GM20000 (cell line): ENCODE measurements around the gene PDX1.
A peak's percentile ranks its signal among the peaks of the same experiment; 100 is the strongest.

Experiments used
- DNase-seq: peaks from one replicate; pipeline ENCODE4 v3.0.0; 2012; ENCODE audit warnings: low spot score
- TF ChIP-seq, protein P1 (sequence below): IDR thresholded peaks from 2 replicates; pipeline ENCODE4 v1.5.1; 2012; ENCODE audit warnings: mild to moderate bottlenecking, control low read depth; ENCODE audit errors: extremely low read depth, missing control alignments

The PDX1 gene

DNA sequence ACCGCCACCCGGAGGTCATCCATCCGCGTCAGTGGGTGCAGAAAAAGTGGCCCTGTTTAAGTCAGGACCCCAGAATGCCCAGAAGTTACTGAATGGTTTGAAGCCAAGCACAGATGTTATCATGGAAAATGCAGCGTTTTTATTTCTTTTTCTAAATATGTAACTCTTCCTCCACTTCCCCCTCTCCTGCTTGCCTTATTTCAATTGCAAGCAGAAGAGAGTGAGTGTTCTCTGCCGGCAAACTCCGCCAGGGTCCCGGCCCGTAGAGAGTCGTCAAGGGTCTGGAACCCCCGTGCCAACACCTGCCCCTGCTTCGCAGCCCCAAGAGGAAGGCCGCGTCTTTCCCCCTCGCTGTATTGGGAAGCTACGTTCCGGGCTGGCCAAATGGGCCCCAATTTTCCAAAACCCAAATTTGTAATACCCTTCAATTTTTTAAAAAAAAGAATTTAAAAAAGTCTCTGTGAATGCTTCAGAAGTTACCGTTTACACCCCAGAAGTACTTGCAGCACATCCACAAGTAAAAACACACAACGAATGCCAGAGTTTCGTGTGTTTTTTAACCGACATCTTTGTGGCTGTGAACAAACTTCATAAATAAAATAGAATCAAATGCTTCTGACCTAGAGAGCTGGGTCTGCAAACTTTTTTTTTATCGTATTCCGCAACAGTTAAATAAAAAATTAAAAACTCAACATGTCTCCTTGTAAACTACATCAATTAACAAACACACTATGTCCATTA, 712 bp upstream of the PDX1 start:
- no peak for DNase-seq
- TF ChIP-seq, protein P1, sequence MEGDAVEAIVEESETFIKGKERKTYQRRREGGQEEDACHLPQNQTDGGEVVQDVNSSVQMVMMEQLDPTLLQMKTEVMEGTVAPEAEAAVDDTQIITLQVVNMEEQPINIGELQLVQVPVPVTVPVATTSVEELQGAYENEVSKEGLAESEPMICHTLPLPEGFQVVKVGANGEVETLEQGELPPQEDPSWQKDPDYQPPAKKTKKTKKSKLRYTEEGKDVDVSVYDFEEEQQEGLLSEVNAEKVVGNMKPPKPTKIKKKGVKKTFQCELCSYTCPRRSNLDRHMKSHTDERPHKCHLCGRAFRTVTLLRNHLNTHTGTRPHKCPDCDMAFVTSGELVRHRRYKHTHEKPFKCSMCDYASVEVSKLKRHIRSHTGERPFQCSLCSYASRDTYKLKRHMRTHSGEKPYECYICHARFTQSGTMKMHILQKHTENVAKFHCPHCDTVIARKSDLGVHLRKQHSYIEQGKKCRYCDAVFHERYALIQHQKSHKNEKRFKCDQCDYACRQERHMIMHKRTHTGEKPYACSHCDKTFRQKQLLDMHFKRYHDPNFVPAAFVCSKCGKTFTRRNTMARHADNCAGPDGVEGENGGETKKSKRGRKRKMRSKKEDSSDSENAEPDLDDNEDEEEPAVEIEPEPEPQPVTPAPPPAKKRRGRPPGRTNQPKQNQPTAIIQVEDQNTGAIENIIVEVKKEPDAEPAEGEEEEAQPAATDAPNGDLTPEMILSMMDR = no peak

DNA sequence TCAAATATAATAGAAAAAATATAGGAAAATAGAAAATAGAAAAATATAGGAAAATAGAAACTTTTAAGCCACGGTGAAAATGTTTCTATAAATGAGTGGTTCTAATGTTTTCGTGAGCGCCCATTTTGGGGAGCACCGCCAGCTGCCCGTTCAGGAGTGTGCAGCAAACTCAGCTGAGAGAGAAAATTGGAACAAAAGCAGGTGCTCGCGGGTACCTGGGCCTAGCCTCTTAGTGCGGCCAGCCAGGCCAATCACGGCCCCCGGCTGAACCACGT, 204 bp upstream of the PDX1 start:
- peak; percentile 82 for DNase-seq

DNA sequence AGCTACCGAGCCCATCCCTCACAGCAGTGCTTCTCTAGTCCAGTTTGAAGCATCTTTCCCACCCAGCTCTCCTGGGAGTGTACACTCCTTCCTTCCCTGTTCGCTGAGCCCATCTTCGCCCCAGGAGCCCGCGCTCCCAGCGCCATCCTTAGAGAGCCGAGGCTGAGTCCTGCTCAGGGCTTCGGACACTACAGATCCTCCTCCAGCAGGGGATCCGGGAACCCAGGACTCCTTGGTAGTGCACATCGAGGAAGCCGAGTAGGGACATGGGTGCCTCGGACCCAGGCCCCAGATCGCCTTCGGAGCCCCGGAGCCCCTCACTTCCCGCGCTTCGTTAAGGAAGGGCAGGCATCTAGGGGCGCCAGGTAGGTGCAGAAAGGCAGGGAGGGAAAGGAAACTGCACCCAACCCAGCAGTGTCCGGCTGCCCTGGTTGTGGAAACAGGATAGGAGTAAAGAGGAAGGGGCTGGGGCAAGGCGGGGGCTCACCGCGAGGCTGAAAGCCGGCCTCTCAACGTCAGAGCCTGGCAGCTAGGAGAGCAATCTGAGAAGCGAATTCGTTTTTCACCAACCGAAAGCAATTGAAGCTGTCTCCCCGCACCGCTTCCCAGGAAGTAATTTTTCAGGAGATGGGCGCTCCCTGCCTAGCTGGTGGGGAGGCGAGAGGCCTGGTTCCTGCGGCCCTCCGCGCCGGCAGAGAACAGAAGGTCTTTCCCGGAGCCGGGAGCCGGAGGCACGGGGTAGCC, 1.0 kb downstream of the PDX1 start:
- TF ChIP-seq, protein P1 = no peak
- peak; percentile 46 for DNase-seq

More for the DNA sequence above, 204 bp upstream of the PDX1 start:
- TF ChIP-seq, protein P1 = no peak

DNA sequence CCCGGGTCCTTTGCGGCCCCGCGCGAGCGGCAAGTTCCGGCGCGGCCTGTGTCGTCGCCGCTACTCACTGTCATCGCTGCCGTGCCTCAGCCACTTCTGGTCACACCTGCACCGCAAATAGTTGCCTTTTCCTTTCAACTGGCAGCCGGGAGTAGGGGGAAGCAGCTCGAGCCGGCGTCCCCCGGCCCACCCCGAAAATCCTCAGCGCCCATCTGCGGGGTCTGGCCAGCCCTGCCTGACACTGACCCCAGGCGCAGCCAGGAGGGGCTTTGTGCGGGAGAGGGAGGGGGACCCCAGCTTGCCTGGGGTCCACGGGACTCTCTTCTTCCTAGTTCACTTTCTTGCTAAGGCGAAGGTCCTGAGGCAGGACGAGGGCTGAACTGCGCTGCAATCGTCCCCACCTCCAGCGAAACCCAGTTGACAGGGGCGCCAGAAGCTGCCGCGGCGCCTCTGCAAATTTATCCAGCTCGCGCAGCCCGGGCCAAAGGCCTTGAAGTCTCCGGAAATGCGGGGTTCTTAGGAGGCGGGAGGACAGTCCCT, 1.7 kb downstream of the PDX1 start:
- peak; percentile 66 for DNase-seq

DNA sequence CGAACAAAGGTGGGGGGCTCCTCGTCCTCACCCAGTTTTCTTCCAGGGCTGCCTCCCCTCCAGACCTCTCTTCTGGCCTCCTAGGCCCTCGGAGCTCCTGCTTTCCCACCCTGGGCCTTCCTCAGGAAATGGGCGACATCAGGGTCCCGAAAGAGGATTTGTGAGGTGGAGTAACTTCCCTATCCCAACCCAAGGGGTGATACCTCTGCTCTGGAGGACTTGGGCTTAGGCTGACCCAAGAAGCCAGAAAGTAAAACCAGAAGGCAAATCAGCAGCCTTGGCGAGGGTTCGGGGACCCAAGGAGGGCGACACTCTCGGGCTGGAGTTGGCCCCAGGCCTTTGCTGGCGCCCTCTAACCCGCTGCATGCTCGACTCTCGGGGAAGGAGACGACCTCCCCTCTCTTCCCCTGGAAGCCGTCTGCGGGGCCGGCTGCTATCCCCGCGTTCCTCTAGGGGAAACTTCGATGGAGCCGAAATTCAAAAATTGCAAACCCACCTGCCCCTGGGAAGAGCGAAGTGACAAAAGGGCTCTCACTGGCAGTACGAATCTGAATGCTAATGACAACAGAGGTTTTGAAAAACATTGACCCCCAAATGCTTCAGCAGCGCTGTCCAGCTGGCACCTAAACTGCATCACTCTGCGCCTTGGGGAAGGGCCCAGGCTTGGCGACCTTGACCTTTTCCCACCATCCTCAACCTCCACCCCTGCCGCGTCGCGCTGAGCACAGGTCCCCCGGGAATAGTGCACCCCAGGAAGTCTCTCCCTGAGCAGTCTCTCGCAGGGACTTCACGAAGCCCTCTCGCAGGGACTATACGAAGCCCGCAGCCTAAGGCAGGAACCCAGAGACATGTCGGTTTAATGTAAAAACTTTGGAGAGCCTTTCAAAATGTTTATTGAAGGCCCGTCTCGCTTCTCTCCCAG, 2.4 kb downstream of the PDX1 start:
- TF ChIP-seq, protein P1 = no peak
- peak; percentile 64 for DNase-seq

More for the DNA sequence above, 1.7 kb downstream of the PDX1 start:
- TF ChIP-seq, protein P1 = no peak

DNA sequence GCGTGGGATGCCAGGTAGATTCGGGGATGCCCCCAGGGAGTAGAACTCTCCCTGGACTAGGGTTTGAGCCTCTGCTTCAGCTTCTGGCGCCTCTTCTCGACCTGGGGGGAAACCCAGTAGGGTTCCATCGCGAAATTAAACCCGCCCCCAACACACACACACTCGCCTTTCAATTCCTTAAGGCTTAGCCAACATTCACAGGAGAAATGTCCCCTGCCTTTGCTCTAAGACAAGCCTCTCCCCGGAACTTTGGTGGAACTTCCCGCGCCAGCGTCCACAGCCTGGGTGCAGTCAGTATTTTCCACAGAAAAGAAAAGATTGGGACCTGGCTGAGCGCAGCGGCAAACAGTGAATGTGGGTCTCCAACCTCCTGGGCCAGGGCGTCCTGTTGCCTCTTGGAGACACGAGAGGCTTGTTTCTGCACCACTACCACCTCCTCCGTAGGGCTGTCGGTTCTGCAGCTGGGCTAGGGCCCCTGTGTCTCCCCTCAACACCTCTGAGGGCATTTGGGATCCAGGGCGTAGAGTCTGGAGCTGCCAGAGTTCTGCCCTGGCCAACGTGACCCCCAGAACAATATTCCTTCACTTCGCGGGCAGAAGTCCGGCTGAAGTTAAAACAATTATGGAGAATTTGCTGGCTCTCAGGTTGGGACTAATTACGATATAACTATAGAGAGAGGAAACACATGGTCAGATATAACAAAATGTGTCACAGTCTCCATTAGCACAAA, 3.2 kb downstream of the PDX1 start:
- DNase-seq = no peak

More for the DNA sequence above, 3.2 kb downstream of the PDX1 start:
- TF ChIP-seq, protein P1 = no peak
